Nephron progenitor cell (in vitro differentiated cells): ENCODE measurements around the gene TSFM.

Source experiments
- DNase-seq: peaks from one replicate; pipeline ENCODE4 v3.0.0; 2021
- H3K27ac Mint-ChIP-seq: 2 replicates; pipeline ENCODE4 v1.8.0; 2021; ENCODE audit warnings: mild to moderate bottlenecking, moderate library complexity, mixed read lengths
- H3K27me3 Mint-ChIP-seq: 2 replicates; pipeline ENCODE4 v1.8.0; 2021; ENCODE audit warnings: mild to moderate bottlenecking, low read depth, mixed read lengths; ENCODE audit not compliant: poor library complexity
- H3K36me3 Mint-ChIP-seq: 2 replicates; pipeline ENCODE4 v1.8.0; 2021; ENCODE audit warnings: low read depth, mixed read lengths
- H3K4me1 Mint-ChIP-seq: 2 replicates; pipeline ENCODE4 v1.8.0; 2021; ENCODE audit warnings: mixed read lengths
- H3K4me3 Mint-ChIP-seq: 2 replicates; pipeline ENCODE4 v1.8.0; 2021; ENCODE audit warnings: mild to moderate bottlenecking, moderate library complexity, mixed read lengths
- H3K9me3 Mint-ChIP-seq: 2 replicates; pipeline ENCODE4 v1.8.0; 2021; ENCODE audit warnings: mild to moderate bottlenecking, moderate library complexity, mixed read lengths
- TF ChIP-seq, protein P1 (sequence below): fragments of 200-600 bp; sonication (generic); IDR thresholded peaks from 2 replicates; pipeline ENCODE4 v1.5.0; 2021; ENCODE audit warnings: antibody characterized with exemption

TSFM gene

DNA sequence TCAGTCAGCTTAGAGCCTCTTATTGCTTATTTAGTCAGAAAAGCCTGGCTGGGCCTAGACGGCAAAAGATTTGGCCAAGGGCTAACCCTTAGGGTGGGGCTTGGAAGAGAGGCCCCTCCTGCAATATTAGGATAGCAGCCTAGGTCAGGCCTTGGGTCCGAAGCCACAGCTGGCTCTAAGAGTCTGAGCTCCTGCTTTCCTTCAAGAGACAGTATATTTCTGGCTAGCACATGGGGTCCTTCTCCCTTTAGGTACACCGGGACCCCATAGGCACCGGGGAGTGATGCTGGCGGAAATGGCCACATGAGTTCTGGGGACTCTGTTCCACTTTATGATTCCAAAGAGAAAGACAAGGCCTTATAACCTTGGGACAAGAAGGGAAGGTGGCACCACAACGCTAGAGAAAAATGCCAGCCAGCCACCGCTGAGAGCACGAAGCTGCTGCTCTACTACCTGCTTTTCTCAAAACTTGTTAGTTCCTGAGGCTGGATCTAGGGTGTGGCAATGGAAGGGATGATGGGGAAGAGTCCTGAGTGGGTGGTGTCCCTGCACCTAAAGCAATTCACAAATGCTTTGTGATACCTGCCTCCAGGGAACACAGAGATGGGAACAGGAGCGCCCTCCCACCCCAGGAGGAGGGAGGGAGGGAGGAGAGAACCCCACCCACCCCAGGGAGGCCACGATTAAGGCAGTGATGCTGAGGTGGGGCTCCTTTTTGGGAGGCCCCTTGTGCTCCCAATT, 39.1 kb downstream of the TSFM start:
- H3K4me1 Mint-ChIP-seq: peaks cover 5% of the 10 kb centered on the region
- no peak overlapping the region for H3K4me3 Mint-ChIP-seq
- peak overlapping the region; percentile 79 for H3K27ac Mint-ChIP-seq
- peaks cover 57% of the 10 kb centered on the region for H3K36me3 Mint-ChIP-seq
- H3K27me3 Mint-ChIP-seq: peaks cover 3% of the 10 kb centered on the region
- H3K9me3 Mint-ChIP-seq: no peaks in the 10 kb centered on the region
- DNase-seq: no peak
- TF ChIP-seq, protein P1, sequence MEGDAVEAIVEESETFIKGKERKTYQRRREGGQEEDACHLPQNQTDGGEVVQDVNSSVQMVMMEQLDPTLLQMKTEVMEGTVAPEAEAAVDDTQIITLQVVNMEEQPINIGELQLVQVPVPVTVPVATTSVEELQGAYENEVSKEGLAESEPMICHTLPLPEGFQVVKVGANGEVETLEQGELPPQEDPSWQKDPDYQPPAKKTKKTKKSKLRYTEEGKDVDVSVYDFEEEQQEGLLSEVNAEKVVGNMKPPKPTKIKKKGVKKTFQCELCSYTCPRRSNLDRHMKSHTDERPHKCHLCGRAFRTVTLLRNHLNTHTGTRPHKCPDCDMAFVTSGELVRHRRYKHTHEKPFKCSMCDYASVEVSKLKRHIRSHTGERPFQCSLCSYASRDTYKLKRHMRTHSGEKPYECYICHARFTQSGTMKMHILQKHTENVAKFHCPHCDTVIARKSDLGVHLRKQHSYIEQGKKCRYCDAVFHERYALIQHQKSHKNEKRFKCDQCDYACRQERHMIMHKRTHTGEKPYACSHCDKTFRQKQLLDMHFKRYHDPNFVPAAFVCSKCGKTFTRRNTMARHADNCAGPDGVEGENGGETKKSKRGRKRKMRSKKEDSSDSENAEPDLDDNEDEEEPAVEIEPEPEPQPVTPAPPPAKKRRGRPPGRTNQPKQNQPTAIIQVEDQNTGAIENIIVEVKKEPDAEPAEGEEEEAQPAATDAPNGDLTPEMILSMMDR: no peak

DNA sequence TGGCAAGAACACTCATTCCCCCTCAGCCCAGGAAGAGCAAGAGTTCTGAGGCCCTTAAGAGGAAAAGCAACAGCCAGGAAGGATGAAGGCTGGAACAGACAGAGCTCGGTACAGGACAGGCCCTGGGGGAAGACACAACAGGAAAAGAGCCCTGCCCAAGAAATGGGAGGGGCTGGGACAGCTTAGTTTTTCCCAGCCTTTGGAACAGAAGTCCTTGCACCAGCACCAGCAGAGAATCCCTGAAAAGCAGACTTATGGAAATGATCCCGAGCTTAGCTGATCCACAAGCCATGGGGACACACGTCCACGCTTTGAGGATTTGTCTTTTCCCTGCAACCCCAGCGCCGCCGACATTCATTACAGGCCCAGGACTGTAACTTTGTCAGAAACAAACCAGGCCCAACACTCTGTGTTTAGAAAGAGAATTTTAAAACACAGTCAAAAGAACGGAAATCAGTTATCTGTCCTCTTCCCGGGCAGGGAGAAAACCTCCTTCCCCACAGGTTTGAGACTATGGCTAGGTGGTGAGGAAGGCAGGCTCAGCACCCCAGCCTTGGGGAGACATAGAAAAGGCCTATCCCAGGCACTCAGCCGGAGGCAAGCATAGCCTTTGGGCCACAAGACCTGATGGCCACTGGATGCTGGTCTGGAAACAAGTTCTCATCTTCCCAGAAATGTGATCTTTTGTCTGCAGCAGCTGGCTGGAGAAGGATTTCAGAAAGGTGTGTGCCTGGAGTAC, 40.0 kb downstream of the TSFM start:
- no peaks in the 10 kb centered on the region for H3K9me3 Mint-ChIP-seq
- peaks cover 65% of the 10 kb centered on the region for H3K36me3 Mint-ChIP-seq
- DNase-seq: no peak
- peaks cover 3% of the 10 kb centered on the region for H3K27me3 Mint-ChIP-seq
- TF ChIP-seq, protein P1: no peak
- no peak overlapping the region for H3K4me3 Mint-ChIP-seq
- peak overlapping the region; percentile 88 for H3K27ac Mint-ChIP-seq
- no peaks in the 10 kb centered on the region for H3K4me1 Mint-ChIP-seq

DNA sequence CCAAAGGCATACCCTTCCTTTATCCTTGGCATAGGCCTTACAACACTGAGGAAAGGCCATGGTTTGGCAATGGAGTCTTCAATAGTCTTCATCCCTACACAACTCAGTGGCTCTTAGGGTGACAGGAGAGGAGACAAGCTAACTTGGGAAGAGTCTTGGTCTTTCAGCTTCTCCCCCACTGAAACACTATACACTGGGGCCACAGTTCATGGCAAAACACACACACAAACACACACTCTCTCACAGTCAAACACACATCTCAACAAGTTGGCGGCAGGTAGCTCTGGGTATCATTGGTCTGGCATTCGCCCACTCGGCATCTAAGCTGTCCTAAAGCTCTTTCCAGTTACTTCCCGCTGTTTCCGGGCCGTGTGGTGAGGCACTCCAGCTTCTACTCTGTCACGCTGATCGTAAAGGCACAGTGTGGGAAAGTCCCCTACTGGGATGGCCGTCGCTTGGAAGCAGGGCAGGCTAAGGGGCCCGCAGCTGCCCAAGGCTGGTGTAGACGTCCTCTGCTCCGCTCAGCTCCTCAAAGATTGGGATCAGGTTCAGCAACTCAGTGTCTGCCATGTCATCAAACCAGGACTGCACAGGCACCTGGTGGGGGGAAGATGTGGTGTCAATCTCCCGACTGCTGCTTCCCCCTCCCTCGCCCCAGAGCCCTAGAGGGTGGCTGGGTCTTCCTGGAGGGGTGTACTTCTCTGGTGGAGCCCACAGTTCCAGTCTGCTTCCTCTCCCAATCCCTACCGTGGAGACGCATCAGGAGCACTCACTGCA, 40.7 kb downstream of the TSFM start:
- Mint-ChIP-seq H3K27ac (peak overlapping the region; percentile 35), H3K36me3 (peaks cover 63% of the 10 kb centered on the region), H3K9me3 (no peaks in the 10 kb centered on the region), H3K4me1 (no peaks in the 10 kb centered on the region), H3K27me3 (peaks cover 3% of the 10 kb centered on the region), H3K4me3 (no peak overlapping the region)
- no peak for DNase-seq
- TF ChIP-seq, protein P1: no peak

DNA sequence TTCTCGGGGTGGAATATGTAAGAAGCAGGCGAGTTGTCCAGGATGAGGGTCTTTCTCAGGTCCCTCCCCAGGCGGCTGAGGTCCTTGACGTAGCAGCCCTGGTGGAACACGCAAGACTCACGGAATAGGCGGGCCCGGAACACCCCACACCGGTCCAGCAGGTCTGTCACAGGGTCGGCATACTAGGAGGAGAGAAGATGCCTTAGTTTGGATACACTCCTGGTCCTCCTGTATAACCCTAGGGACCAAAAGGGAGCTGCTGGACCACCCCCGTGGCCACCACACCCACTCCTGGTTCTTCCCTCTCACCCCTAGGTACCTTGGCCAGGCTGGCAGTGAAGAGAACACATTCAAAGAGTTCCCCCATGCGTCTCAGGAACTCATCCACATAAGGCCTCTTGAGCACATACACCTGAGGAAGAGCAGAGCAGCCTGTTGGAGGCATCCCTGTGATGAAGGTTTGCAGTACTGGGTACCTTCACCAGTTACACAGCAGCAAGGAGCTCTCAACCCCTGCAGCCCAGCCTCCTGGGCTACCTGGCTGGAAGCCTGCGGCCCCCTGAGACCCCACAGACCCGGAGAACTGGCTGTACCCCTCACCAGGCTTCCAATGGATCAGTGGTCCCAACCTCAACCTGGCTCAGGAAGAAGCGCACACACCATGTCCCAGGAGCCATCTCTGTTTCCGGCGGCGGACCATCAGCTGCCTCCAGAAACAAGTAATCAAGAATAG, 41.5 kb downstream of the TSFM start:
- TF ChIP-seq, protein P1: no peak
- H3K9me3 Mint-ChIP-seq: no peaks in the 10 kb centered on the region
- peaks cover 3% of the 10 kb centered on the region for H3K27me3 Mint-ChIP-seq
- no peaks in the 10 kb centered on the region for H3K4me1 Mint-ChIP-seq
- H3K36me3 Mint-ChIP-seq: peaks cover 56% of the 10 kb centered on the region
- H3K27ac Mint-ChIP-seq: peak overlapping the region; percentile 35
- no peak for DNase-seq
- no peak overlapping the region for H3K4me3 Mint-ChIP-seq

DNA sequence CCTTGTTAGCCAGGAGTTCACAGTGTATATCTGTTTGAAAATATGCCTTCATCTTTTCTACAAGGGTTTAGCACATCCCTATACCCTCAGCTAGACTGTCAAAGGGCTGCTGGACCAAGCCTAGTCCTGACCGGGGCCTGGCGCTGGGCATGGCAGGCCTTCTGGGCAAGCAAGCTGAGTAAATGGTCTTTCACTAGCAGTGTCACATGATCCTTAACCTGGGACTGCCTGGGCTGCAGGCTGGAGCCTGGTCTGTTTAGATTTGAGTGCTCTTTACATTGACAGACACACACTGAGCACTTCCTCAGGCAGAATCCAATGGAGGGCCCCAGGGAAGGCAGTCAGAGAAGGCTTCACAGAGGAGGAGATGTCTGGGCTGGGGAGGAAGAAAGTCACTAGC, 42.9 kb downstream of the TSFM start:
- DNase-seq: no peak
- Mint-ChIP-seq H3K4me3 (no peak overlapping the region), H3K27me3 (peaks cover 3% of the 10 kb centered on the region), H3K4me1 (no peaks in the 10 kb centered on the region), H3K36me3 (peaks cover 50% of the 10 kb centered on the region), H3K27ac (peak overlapping the region; percentile 31), H3K9me3 (no peaks in the 10 kb centered on the region)
- TF ChIP-seq, protein P1: no peak
